K562 (cell line): Measurements from ENCODE around the gene EFNA5. TPM values are rescaled to one million over a fixed set of nuclear protein-coding genes. Genes with fewer than 3 reads are reported as not detected.

ENCODE experiments used
- ATAC-seq: fragments of 200-7000 bp; cut with Tn5 transposase; 3 replicates; pipeline ENCODE4 v1.9.1; 2020; ENCODE audit warnings: moderate library complexity
- BruUV-seq: library from RNA; stranded (reverse); fragments of 400-500 nt; replicated peaks from 2 replicates; lab custom pipeline; 2021; lab: Mats Ljungman, UMichigan
- CTCF ChIA-PET: fragments of 300-600 bp; formaldehyde crosslinking; extraction: SDS; loops from one replicate; lab custom pipeline; 2021; ENCODE audit warnings: low intra/inter-chr PET ratio; lab: Yijun Ruan, JAX
- POLR2A ChIA-PET: fragments of 300-600, 350-650 bp; sonication (Branson Sonifier 250); formaldehyde crosslinking; extraction: SDS; loops from one replicate; lab custom pipeline; 2021; ENCODE audit warnings: antibody characterized with exemption, inconsistent platforms; lab: Yijun Ruan, JAX
- DNase-seq, 4 experiments: peaks; one replicate each; pipeline versions ENCODE4 v3.0.0 to v3.0.0-alpha.2; 2011 to 2018; ENCODE audit warnings: low spot score in 3 of 4, mixed read lengths in 3 of 4; ENCODE audit errors: extremely low read depth in 1 of 4
- FAIRE-seq: peaks from 2 replicates; lab custom pipeline; 2011; peaks lifted over from hg19 to GRCh38; lab: Jason Lieb, UNC
- H2AFZ ChIP-seq: 2 replicates; pipeline ENCODE4 v1.6.0; 2011; ENCODE audit warnings: low read depth, low read length, control low read depth, inconsistent platforms
- H3K27ac ChIP-seq: fragments of 200-600 bp; 3 replicates; pipeline ENCODE4 v1.8.0; 2011; ENCODE audit warnings: low read depth, mild to moderate bottlenecking, control low read depth, inconsistent platforms, low read length, moderate library complexity, mixed read lengths; ENCODE audit errors: extremely low read depth
- H3K27me3 ChIP-seq, 2 experiments: fragments of 300-600 bp in 1 of 2; 2 replicates in 1 of 2; 3 replicates in 1 of 2; pipeline versions ENCODE4 v1.6.0 to v1.8.0; 2011; ENCODE audit warnings: inconsistent platforms in 2 of 2, low read length in 2 of 2, mild to moderate bottlenecking in 1 of 2, mixed read lengths in 1 of 2, moderate library complexity in 1 of 2; ENCODE audit not compliant: control insufficient read depth in 2 of 2, insufficient read depth in 2 of 2
- H3K36me3 ChIP-seq: fragments of 300-600 bp; 3 replicates; pipeline ENCODE4 v1.8.0; 2011; ENCODE audit warnings: mild to moderate bottlenecking, low read length, inconsistent platforms; ENCODE audit not compliant: control insufficient read depth, insufficient read depth
- H3K4me1 ChIP-seq, 2 experiments: fragments of 200-600 bp in 1 of 2; replicated peaks in 1 of 2; 2 replicates in 1 of 2; 3 replicates in 1 of 2; pipeline versions ENCODE4 v1.5.1 to v1.8.0; 2011; ENCODE audit warnings: inconsistent platforms in 2 of 2, low read length in 2 of 2, mild to moderate bottlenecking in 1 of 2, mixed read lengths in 1 of 2, moderate library complexity in 1 of 2; ENCODE audit not compliant: control insufficient read depth in 2 of 2, insufficient read depth in 2 of 2
- H3K4me2 ChIP-seq: 2 replicates; pipeline ENCODE4 v1.6.1; 2011; ENCODE audit warnings: low read length, control low read depth, inconsistent platforms, mixed read lengths; ENCODE audit not compliant: insufficient read depth
- H3K4me3 ChIP-seq: fragments of 200-600 bp; sonication (generic), shearing (Covaris generic); 2 replicates; pipeline ENCODE4 v1.5.1; 2016; ENCODE audit warnings: control low read depth, inconsistent platforms
- H3K79me2 ChIP-seq: fragments of 200-600 bp; 3 replicates; pipeline ENCODE4 v1.8.0; 2011; ENCODE audit warnings: low read length, inconsistent platforms; ENCODE audit not compliant: control insufficient read depth, insufficient read depth
- H3K9ac ChIP-seq, 2 experiments: 2 replicates each; pipeline versions ENCODE4 v1.6.0 to v1.6.1; 2011; ENCODE audit warnings: low read depth in 2 of 2, low read length in 2 of 2, control low read depth in 1 of 2, inconsistent platforms in 1 of 2, mild to moderate bottlenecking in 1 of 2, mixed read lengths in 1 of 2; ENCODE audit not compliant: insufficient read depth in 1 of 2
- H3K9me1 ChIP-seq: one replicate; pipeline ENCODE4 v1.6.0; 2011; ENCODE audit warnings: inconsistent platforms, mild to moderate bottlenecking, low read length, moderate library complexity; ENCODE audit not compliant: control insufficient read depth, insufficient read depth
- H3K9me3 ChIP-seq: replicated peaks from 2 replicates; pipeline ENCODE4 v1.5.1; 2011; ENCODE audit warnings: low read depth, low read length, inconsistent platforms; ENCODE audit not compliant: control insufficient read depth, insufficient read depth
- H4K20me1 ChIP-seq: replicated peaks from 2 replicates; pipeline ENCODE4 v1.6.1; 2011; ENCODE audit warnings: low read length, inconsistent platforms, mixed read lengths; ENCODE audit not compliant: control insufficient read depth, insufficient read depth
- ARHGAP35 ChIP-seq: fragments of 450-650 bp; IDR thresholded peaks from 2 replicates; pipeline ENCODE4 v1.6.1; 2018; ENCODE audit not compliant: partially characterized antibody
- CBX1 ChIP-seq: sonication (generic); IDR thresholded peaks from 2 replicates; pipeline ENCODE4 v1.6.1; 2016; ENCODE audit warnings: antibody characterized with exemption, low read depth, mild to moderate bottlenecking
- KLF13 ChIP-seq: fragments of 450-650 bp; IDR thresholded peaks from 2 replicates; pipeline ENCODE4 v1.6.1; 2016; ENCODE audit warnings: missing genetic modification characterization, low read depth, mild to moderate bottlenecking, missing compliant biosample characterization, moderate library complexity, borderline replicate concordance
- NFE2L1 ChIP-seq: fragments of 450-650 bp; IDR thresholded peaks from 2 replicates; pipeline ENCODE4 v1.6.1; 2016; ENCODE audit warnings: missing genetic modification characterization, low read depth, mild to moderate bottlenecking, missing compliant biosample characterization, moderate library complexity, borderline replicate concordance
- POLR2H ChIP-seq: IDR thresholded peaks from 2 replicates; pipeline ENCODE4 v1.6.1; 2016; ENCODE audit warnings: missing genetic modification characterization, low read depth, mild to moderate bottlenecking, control low read depth, missing compliant biosample characterization, moderate library complexity
- RB1 ChIP-seq: fragments of 450-650 bp; IDR thresholded peaks from 2 replicates; pipeline ENCODE4 v1.6.1; 2017; ENCODE audit warnings: low read depth, mild to moderate bottlenecking
- SP1 ChIP-seq: sonication (generic); formaldehyde crosslinking; IDR thresholded peaks from 2 replicates; pipeline ENCODE4 v1.8.1; 2022; ENCODE audit warnings: mild to moderate bottlenecking, missing genetic modification reagents
- TAL1 ChIP-seq: fragments of 450-650 bp; IDR thresholded peaks from 2 replicates; pipeline ENCODE4 v1.6.1; 2016; ENCODE audit warnings: mild to moderate bottlenecking
- YY1 ChIP-seq, 3 experiments: IDR thresholded peaks; 2 replicates each; pipeline ENCODE4 v1.6.1; 2011; ENCODE audit warnings: low read length in 2 of 3, mild to moderate bottlenecking in 2 of 3, moderate library complexity in 2 of 3, borderline replicate concordance in 1 of 3, control low read depth in 1 of 3, low read depth in 1 of 3; ENCODE audit not compliant: insufficient read depth in 3 of 3, insufficient replicate concordance in 2 of 3, control insufficient read depth in 1 of 3, insufficient read length in 1 of 3; ENCODE audit errors: extremely low read depth in 1 of 3
- ZNF121 ChIP-seq: sonication (generic); formaldehyde crosslinking; conservative IDR thresholded peaks from 2 replicates; pipeline ENCODE4 v1.8.0; 2022; ENCODE audit warnings: missing genetic modification reagents
- ZNF780A ChIP-seq: fragments of 250-450 bp; sonication (Bioruptor Pico); IDR thresholded peaks from 2 replicates; pipeline ENCODE4 v1.5.0; 2021; ENCODE audit warnings: mild to moderate bottlenecking
- WGBS: fragments of 100-300 bp; shearing (Covaris generic); methylation state at CpG from one replicate; pipeline ENCODE4 v1.1.6; 2016; ENCODE audit warnings: low coverage, mixed read lengths; ENCODE audit not compliant: insufficient coverage; ENCODE audit errors: missing lambda C conversion rate; 5-methylcytosine and 5-hydroxymethylcytosine counted together
- in situ Hi-C: fragments of 300-500 bp; cut with MboI; formaldehyde crosslinking; loops from 4 replicates; pipeline ENCODE4 v1.15.0; 2018; ENCODE audit warnings: inconsistent platforms, mixed read lengths
- intact Hi-C: fragments of 100-400 bp; cut with micrococcal nuclease; formaldehyde crosslinking; loops from 2 replicates; pipeline ENCODE4 v1.14.2; 2022
- polyA plus RNA-seq, 8 experiments: library from polyadenylated mRNA; depleted of rRNA in 4 of 8; stranded (reverse) in 5 of 8; unstranded in 3 of 8; fragments of >200 nt; fragmentation: Nextera tagmentation in 2 of 8; fragmentation: Illumina TruSeq in 1 of 8; extraction: Ambion mirVana in 2 of 8; extraction: Trizol in 1 of 8; gene quantifications; 2 replicates each; pipeline versions ENCODE4 v1.2.1 to v1.2.3, GENCODE V29; 2011 to 2014; ENCODE audit warnings: inconsistent platforms in 1 of 8, missing spikeins in 1 of 8
- total RNA-seq, 7 experiments: library from RNA; depleted of rRNA in 6 of 7; stranded (reverse); fragments of >200 nt in 6 of 7; fragmentation: Illumina TruSeq in 2 of 7; extraction: Trizol in 2 of 7; gene quantifications; 2 replicates each; pipeline versions ENCODE4 v1.2.1 to v1.2.3, GENCODE V29; 2011 to 2021; ENCODE audit warnings: low replicate concordance in 1 of 7
- TF ChIP-seq, protein P1 (sequence below): sonication (generic); formaldehyde crosslinking; IDR thresholded peaks from 2 replicates; pipeline ENCODE4 v1.4.0; 2020; ENCODE audit warnings: mild to moderate bottlenecking, missing genetic modification reagents
- TF ChIP-seq, protein P2 (sequence below): IDR thresholded peaks from 2 replicates; pipeline ENCODE4 v1.6.1; 2012; ENCODE audit warnings: low read depth, low read length, improper control_type of control experiment, borderline replicate concordance

The EFNA5 gene
- total and polyA plus RNA-seq, 9 of the 15 experiments (the other 6 are each of a cell fraction or from before 2014, with no cell fraction given), result 0.20 TPM; not detected in 8

- in situ Hi-C loops, result no loop called here
- DNase-seq, result no peak
- no peak for FAIRE-seq
- under 1% methylated on average over 17 of the region's 17 CpGs for WGBS
- Histone ChIP-seq H3K9ac (no peak overlapping the region), H3K4me2 (no peak overlapping the region), H3K36me3 (no peaks in the 10 kb centered on the region), H4K20me1 (no peaks in the 10 kb centered on the region), H3K9me3 (no peaks in the 10 kb centered on the region), H3K9me1 (no peaks in the 10 kb centered on the region), H3K4me1 (no peaks in the 10 kb centered on the region), H2AFZ (no peak overlapping the region), H3K4me3 (no peak overlapping the region), H3K79me2 (no peaks in the 10 kb centered on the region), H3K27ac (no peak overlapping the region), H3K27me3 (no peaks in the 10 kb centered on the region)
- BruUV-seq, result no TSS peak
- TF ChIP-seq YY1 (IDR thresholded peaks at IDR 0.05; ENCODE audit: borderline replicate concordance in 1 of 3, control insufficient read depth in 1 of 3, extremely low read depth in 1 of 3, insufficient read depth in 3 of 3, insufficient read length in 1 of 3, insufficient replicate concordance in 2 of 3, low read depth in 1 of 3, low read length in 2 of 3) (no peak), CBX1 (no peak), ZNF780A (CRISPR knock-in tag) (no peak), POLR2H (tag) (no peak), NFE2L1 (tag) (no peak), ZNF121 (CRISPR knock-in tag) (no peak), KLF13 (tag) (no peak), ARHGAP35 (no peak), TAL1 (no peak), RB1 (no peak), SP1 (CRISPR knock-in tag) (no peak)
- TF ChIP-seq, protein P1, sequence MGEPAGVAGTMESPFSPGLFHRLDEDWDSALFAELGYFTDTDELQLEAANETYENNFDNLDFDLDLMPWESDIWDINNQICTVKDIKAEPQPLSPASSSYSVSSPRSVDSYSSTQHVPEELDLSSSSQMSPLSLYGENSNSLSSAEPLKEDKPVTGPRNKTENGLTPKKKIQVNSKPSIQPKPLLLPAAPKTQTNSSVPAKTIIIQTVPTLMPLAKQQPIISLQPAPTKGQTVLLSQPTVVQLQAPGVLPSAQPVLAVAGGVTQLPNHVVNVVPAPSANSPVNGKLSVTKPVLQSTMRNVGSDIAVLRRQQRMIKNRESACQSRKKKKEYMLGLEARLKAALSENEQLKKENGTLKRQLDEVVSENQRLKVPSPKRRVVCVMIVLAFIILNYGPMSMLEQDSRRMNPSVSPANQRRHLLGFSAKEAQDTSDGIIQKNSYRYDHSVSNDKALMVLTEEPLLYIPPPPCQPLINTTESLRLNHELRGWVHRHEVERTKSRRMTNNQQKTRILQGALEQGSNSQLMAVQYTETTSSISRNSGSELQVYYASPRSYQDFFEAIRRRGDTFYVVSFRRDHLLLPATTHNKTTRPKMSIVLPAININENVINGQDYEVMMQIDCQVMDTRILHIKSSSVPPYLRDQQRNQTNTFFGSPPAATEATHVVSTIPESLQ (CRISPR knock-in tag), result no peak
- TF ChIP-seq, protein P2, sequence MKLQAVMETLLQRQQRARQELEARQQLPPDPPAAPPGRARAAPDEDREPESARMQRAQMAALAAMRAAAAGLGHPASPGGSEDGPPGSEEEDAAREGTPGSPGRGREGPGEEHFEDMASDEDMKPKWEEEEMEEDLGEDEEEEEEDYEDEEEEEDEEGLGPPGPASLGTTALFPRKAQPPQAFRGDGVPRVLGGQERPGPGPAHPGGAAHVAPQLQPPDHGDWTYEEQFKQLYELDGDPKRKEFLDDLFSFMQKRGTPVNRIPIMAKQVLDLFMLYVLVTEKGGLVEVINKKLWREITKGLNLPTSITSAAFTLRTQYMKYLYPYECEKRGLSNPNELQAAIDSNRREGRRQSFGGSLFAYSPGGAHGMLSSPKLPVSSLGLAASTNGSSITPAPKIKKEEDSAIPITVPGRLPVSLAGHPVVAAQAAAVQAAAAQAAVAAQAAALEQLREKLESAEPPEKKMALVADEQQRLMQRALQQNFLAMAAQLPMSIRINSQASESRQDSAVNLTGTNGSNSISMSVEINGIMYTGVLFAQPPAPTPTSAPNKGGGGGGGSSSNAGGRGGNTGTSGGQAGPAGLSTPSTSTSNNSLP, result no peak
- CTCF ChIA-PET, result no interaction called here
- no peak for ATAC-seq
- POLR2A ChIA-PET, result no interaction called here
- intact Hi-C loops, result no loop called here
These were observed 168.6 kb downstream of the EFNA5 start for GRCh38 chr5:107501965-107502675.
